IMR-90 (cell line): ENCODE results near the gene CHN2.

Experiments
- BHLHE40 ChIP-seq: fragments of 150-350 bp; IDR thresholded peaks from 2 replicates; pipeline ENCODE4 v1.6.1; 2016; ENCODE audit warnings: mild to moderate bottlenecking, low read depth, low read length
- CEBPB ChIP-seq: IDR thresholded peaks from 2 replicates; pipeline ENCODE4 v1.6.1; 2012; ENCODE audit warnings: low read depth, low read length, improper control_type of control experiment
- FOS ChIP-seq: fragments of 150-350 bp; IDR thresholded peaks from 2 replicates; pipeline ENCODE4 v1.6.1; 2016; ENCODE audit warnings: low read depth, low read length
- MAFK ChIP-seq: IDR thresholded peaks from 2 replicates; pipeline ENCODE4 v1.6.1; 2012; ENCODE audit warnings: low read depth, low read length, improper control_type of control experiment
- MAZ ChIP-seq: IDR thresholded peaks from 2 replicates; pipeline ENCODE4 v1.6.1; 2012; ENCODE audit warnings: low read depth, mild to moderate bottlenecking, low read length, improper control_type of control experiment, moderate library complexity, borderline replicate concordance
- MXI1 ChIP-seq: IDR thresholded peaks from 2 replicates; pipeline ENCODE4 v1.6.1; 2012; ENCODE audit warnings: low read depth, mild to moderate bottlenecking, low read length, moderate library complexity, borderline replicate concordance
- NFE2L2 ChIP-seq: fragments of 150-350 bp; IDR thresholded peaks from 2 replicates; pipeline ENCODE4 v1.6.1; 2016; ENCODE audit warnings: low read depth, mild to moderate bottlenecking, low read length
- POLR2A ChIP-seq: IDR thresholded peaks from 2 replicates; pipeline ENCODE4 v1.6.1; 2012; ENCODE audit warnings: mild to moderate bottlenecking, low read depth, low read length
- RAD21 ChIP-seq: IDR thresholded peaks from 2 replicates; pipeline ENCODE4 v1.6.1; 2012; ENCODE audit warnings: low read length, improper control_type of control experiment
- RFX5 ChIP-seq: IDR thresholded peaks from 2 replicates; pipeline ENCODE4 v1.8.0; 2012; ENCODE audit warnings: low read depth, mild to moderate bottlenecking, low read length, moderate library complexity
- SMC3 ChIP-seq: fragments of 150-350 bp; IDR thresholded peaks from 2 replicates; pipeline ENCODE4 v1.6.1; 2016; ENCODE audit warnings: low read depth, mild to moderate bottlenecking, antibody characterized with exemption, low read length, moderate library complexity
- TF ChIP-seq, protein P1 (sequence below): fragments of 150-350 bp; IDR thresholded peaks from 2 replicates; pipeline ENCODE4 v1.6.1; 2016; ENCODE audit warnings: low read depth, mild to moderate bottlenecking, low read length, moderate library complexity, borderline replicate concordance
- TF ChIP-seq, protein P2 (sequence below): conservative IDR thresholded peaks from 2 replicates; pipeline ENCODE4 v1.5.1; 2012; ENCODE audit warnings: mild to moderate bottlenecking, low read depth, low read length, improper control_type of control experiment
- TF ChIP-seq, protein P3 (sequence below): fragments of 150-350 bp; IDR thresholded peaks from 2 replicates; pipeline ENCODE4 v1.6.1; 2017; ENCODE audit warnings: mild to moderate bottlenecking, antibody characterized with exemption, low read length, low read depth

DNA sequence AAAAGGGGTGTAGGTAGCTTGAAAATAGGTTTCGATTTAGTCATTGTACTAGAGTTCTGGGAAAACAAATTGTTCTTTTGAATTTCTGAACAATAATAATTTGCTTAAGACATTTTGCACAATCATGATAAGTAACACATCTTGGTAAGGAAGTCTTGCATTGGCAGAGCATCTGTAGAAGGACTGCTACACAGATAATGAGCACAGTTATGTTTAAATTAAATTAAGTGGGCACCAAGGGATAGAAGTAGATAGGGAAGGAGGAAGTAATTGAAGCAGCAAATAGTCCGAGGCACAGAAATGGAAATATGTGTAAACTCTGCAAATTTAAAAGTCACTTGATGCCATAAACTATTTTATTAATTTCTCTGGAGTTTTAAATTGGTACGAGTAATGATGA is 122.4 kb downstream of the CHN2 start:
- TF ChIP-seq, protein P1, sequence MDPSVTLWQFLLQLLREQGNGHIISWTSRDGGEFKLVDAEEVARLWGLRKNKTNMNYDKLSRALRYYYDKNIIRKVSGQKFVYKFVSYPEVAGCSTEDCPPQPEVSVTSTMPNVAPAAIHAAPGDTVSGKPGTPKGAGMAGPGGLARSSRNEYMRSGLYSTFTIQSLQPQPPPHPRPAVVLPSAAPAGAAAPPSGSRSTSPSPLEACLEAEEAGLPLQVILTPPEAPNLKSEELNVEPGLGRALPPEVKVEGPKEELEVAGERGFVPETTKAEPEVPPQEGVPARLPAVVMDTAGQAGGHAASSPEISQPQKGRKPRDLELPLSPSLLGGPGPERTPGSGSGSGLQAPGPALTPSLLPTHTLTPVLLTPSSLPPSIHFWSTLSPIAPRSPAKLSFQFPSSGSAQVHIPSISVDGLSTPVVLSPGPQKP = no peak
- TF ChIP-seq, protein P2, sequence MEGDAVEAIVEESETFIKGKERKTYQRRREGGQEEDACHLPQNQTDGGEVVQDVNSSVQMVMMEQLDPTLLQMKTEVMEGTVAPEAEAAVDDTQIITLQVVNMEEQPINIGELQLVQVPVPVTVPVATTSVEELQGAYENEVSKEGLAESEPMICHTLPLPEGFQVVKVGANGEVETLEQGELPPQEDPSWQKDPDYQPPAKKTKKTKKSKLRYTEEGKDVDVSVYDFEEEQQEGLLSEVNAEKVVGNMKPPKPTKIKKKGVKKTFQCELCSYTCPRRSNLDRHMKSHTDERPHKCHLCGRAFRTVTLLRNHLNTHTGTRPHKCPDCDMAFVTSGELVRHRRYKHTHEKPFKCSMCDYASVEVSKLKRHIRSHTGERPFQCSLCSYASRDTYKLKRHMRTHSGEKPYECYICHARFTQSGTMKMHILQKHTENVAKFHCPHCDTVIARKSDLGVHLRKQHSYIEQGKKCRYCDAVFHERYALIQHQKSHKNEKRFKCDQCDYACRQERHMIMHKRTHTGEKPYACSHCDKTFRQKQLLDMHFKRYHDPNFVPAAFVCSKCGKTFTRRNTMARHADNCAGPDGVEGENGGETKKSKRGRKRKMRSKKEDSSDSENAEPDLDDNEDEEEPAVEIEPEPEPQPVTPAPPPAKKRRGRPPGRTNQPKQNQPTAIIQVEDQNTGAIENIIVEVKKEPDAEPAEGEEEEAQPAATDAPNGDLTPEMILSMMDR = no peak
- TF ChIP-seq POLR2A = no peak
- no peak for TF ChIP-seq NFE2L2
- TF ChIP-seq FOS = no peak
- no peak for TF ChIP-seq MXI1
- no peak for TF ChIP-seq RFX5
- no peak for TF ChIP-seq SMC3
- TF ChIP-seq, protein P3, sequence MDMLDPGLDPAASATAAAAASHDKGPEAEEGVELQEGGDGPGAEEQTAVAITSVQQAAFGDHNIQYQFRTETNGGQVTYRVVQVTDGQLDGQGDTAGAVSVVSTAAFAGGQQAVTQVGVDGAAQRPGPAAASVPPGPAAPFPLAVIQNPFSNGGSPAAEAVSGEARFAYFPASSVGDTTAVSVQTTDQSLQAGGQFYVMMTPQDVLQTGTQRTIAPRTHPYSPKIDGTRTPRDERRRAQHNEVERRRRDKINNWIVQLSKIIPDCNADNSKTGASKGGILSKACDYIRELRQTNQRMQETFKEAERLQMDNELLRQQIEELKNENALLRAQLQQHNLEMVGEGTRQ = no peak
- TF ChIP-seq CEBPB = no peak
- no peak for TF ChIP-seq BHLHE40
- TF ChIP-seq RAD21 = no peak
- TF ChIP-seq MAFK = no peak
- TF ChIP-seq MAZ = no peak
